ENCODE data around the gene FBP2. TPM values are rescaled to one million over a fixed set of nuclear protein-coding genes. Genes with fewer than 3 reads are reported as not detected.

FBP2 gene
- polyA plus RNA-seq, 1 of the 3 experiments (the other 2 are of a cell fraction) = not detected

DNA sequence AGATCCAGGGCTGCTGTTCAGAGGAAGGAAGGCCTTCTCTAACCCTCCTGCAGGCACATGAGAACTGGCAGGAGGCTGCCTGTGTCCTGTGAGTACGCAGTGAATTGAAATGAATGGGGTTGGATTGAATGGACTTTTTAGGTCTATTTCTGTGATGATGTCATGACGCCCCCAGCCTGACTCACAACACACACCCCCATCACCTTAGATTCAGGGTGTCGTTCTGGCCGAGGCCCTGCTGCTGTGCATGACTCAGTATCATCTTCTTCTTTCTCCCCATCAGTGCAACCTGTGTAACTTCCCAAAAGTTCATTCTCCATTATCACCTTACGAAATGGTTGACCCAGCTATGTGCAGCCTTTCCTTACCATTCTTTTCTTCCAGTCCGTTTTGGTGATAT lies 33.4 kb downstream of the FBP2 start:
- Histone ChIP-seq H3K27me3 (ENCODE audit: insufficient read depth) (no peaks in the 10 kb centered on the region), H3F3A (replicated peaks; ENCODE audit: insufficient read depth) (no peaks in the 10 kb centered on the region), H3K9me2 (no peaks in the 10 kb centered on the region), H2AFZ (ENCODE audit: low read depth) (no peak overlapping the region), H3K9ac (no peak overlapping the region), H3K4me2 (no peak overlapping the region), H3K4me3 (ENCODE audit: low read depth in 2 of 2, low read length in 1 of 2) (no peak overlapping the region), H3K27ac (ENCODE audit: low read depth in 2 of 2, low read length in 1 of 2) (no peak overlapping the region), H3K36me3 (replicated peaks in 1 of 2; ENCODE audit: control insufficient read depth in 1 of 2, insufficient read depth in 2 of 2, low read length in 1 of 2) (no peaks in the 10 kb centered on the region), H3K4me1 (ENCODE audit: control insufficient read depth in 1 of 2, insufficient read depth in 2 of 2, low read depth in 1 of 2, low read length in 1 of 2) (no peaks in the 10 kb centered on the region; a peak in 1 of 4 replicates), H3K9me3 (no peaks in the 10 kb centered on the region), H3K79me2 (ENCODE audit: insufficient read depth) (no peaks in the 10 kb centered on the region), H4K20me1 (ENCODE audit: insufficient read depth) (no peaks in the 10 kb centered on the region)
- 56% methylated on average over 6 of the region's 6 CpGs for WGBS (ENCODE audit: low lambda C conversion rate)
- POLR2A ChIA-PET = no interaction called here
- DNase-seq = no peak
- TF ChIP-seq PBX3 (IDR thresholded peaks at IDR 0.05) (no peak), USF1 (IDR thresholded peaks at IDR 0.05; ENCODE audit: borderline replicate concordance, low read depth) (no peak), MEF2A (IDR thresholded peaks at IDR 0.05; ENCODE audit: borderline replicate concordance, low read depth) (no peak), RFX5 (IDR thresholded peaks at IDR 0.05; ENCODE audit: low read length) (no peak), RAD21 (IDR thresholded peaks at IDR 0.05; ENCODE audit: low read length) (no peak), GATA2 (CRISPR knock-in tag; IDR thresholded peaks at IDR 0.05) (no peak), MXI1 (IDR thresholded peaks at IDR 0.05; ENCODE audit: low read depth, low read length) (no peak), CHD2 (IDR thresholded peaks at IDR 0.05; ENCODE audit: low read length, partially characterized antibody) (no peak), RCOR1 (IDR thresholded peaks at IDR 0.05; ENCODE audit: low read length) (no peak), FOXJ3 (CRISPR knock-in tag; IDR thresholded peaks at IDR 0.05) (no peak), POLR2AphosphoS5 (IDR thresholded peaks at IDR 0.05; ENCODE audit: low read depth, low read length) (no peak), RXRA (IDR thresholded peaks at IDR 0.05; ENCODE audit: borderline replicate concordance, low read depth) (no peak)
- TF ChIP-seq, protein P1, sequence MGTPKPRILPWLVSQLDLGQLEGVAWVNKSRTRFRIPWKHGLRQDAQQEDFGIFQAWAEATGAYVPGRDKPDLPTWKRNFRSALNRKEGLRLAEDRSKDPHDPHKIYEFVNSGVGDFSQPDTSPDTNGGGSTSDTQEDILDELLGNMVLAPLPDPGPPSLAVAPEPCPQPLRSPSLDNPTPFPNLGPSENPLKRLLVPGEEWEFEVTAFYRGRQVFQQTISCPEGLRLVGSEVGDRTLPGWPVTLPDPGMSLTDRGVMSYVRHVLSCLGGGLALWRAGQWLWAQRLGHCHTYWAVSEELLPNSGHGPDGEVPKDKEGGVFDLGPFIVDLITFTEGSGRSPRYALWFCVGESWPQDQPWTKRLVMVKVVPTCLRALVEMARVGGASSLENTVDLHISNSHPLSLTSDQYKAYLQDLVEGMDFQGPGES (IDR thresholded peaks at IDR 0.05; ENCODE audit: low read depth, low read length) = no peak
- CTCF ChIA-PET = interaction anchor here (1.0 kb wide), 1 partner anchor 8 kb away, joined by 3 read pairs; no protein-coding TSS in a partner anchor

GRCh38 chr9:94557376-94557775 lies 36.2 kb downstream of the FBP2 start:
- WGBS (ENCODE audit: low lambda C conversion rate) = 72% methylated on average over 4 of the region's 4 CpGs
- Histone ChIP-seq H3K9me3 (no peaks in the 10 kb centered on the region), H3K27ac (ENCODE audit: low read depth in 2 of 2, low read length in 1 of 2) (no peak overlapping the region), H4K20me1 (ENCODE audit: insufficient read depth) (no peaks in the 10 kb centered on the region), H3K4me2 (no peak overlapping the region), H3K4me3 (ENCODE audit: low read depth in 2 of 2, low read length in 1 of 2) (no peak overlapping the region), H3K36me3 (replicated peaks in 1 of 2; ENCODE audit: control insufficient read depth in 1 of 2, insufficient read depth in 2 of 2, low read length in 1 of 2) (no peaks in the 10 kb centered on the region), H3K79me2 (ENCODE audit: insufficient read depth) (no peaks in the 10 kb centered on the region), H3K27me3 (ENCODE audit: insufficient read depth) (no peaks in the 10 kb centered on the region), H3F3A (replicated peaks; ENCODE audit: insufficient read depth) (no peaks in the 10 kb centered on the region), H2AFZ (ENCODE audit: low read depth) (no peak overlapping the region), H3K9me2 (no peaks in the 10 kb centered on the region), H3K9ac (no peak overlapping the region), H3K4me1 (ENCODE audit: control insufficient read depth in 1 of 2, insufficient read depth in 2 of 2, low read depth in 1 of 2, low read length in 1 of 2) (no peaks in the 10 kb centered on the region; a peak in 1 of 4 replicates)
- POLR2A ChIA-PET = no interaction called here
- TF ChIP-seq TAF1 (IDR thresholded peaks at IDR 0.05; ENCODE audit: borderline replicate concordance, low read depth, low read length) (no peak), RFX5 (IDR thresholded peaks at IDR 0.05; ENCODE audit: low read length) (no peak), MEF2A (IDR thresholded peaks at IDR 0.05; ENCODE audit: borderline replicate concordance, low read depth) (no peak), TCF12 (IDR thresholded peaks at IDR 0.05) (no peak), PBX3 (IDR thresholded peaks at IDR 0.05) (no peak), TEAD4 (IDR thresholded peaks at IDR 0.05; ENCODE audit: borderline replicate concordance, insufficient read depth) (no peak), USF2 (IDR thresholded peaks at IDR 0.05; ENCODE audit: borderline replicate concordance, low read depth, low read length) (no peak), EP300 (IDR thresholded peaks at IDR 0.05; ENCODE audit: borderline replicate concordance in 1 of 2, low read depth in 1 of 2, low read length in 1 of 2) (no peak), GABPA (IDR thresholded peaks at IDR 0.05; ENCODE audit: low read depth) (no peak), CHD2 (IDR thresholded peaks at IDR 0.05; ENCODE audit: low read length, partially characterized antibody) (no peak)
- TF ChIP-seq, protein P2, sequence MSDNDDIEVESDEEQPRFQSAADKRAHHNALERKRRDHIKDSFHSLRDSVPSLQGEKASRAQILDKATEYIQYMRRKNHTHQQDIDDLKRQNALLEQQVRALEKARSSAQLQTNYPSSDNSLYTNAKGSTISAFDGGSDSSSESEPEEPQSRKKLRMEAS (IDR thresholded peaks at IDR 0.05; ENCODE audit: low read depth) = no peak
- TF ChIP-seq, protein P3, sequence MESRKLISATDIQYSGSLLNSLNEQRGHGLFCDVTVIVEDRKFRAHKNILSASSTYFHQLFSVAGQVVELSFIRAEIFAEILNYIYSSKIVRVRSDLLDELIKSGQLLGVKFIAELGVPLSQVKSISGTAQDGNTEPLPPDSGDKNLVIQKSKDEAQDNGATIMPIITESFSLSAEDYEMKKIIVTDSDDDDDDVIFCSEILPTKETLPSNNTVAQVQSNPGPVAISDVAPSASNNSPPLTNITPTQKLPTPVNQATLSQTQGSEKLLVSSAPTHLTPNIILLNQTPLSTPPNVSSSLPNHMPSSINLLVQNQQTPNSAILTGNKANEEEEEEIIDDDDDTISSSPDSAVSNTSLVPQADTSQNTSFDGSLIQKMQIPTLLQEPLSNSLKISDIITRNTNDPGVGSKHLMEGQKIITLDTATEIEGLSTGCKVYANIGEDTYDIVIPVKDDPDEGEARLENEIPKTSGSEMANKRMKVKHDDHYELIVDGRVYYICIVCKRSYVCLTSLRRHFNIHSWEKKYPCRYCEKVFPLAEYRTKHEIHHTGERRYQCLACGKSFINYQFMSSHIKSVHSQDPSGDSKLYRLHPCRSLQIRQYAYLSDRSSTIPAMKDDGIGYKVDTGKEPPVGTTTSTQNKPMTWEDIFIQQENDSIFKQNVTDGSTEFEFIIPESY (IDR thresholded peaks at IDR 0.05; ENCODE audit: borderline replicate concordance, low read depth) = no peak
- CTCF ChIA-PET = no interaction called here
- no peak for DNase-seq
